ENCODE results near the gene SUCO.

The SUCO gene

GRCh38 chr1:172536256-172536655 lies 3.3 kb downstream of the SUCO start:
- H3K4me1 ChIP-seq (ENCODE audit: control insufficient read depth, insufficient read depth, low read length, poor library complexity, severe bottlenecking) = peaks cover 10% of the 10 kb centered on the region
- H3K9me3 ChIP-seq (ENCODE audit: control insufficient read depth, low read length) = no peaks in the 10 kb centered on the region
- no peak overlapping the region for H3K27ac ChIP-seq (ENCODE audit: insufficient read depth, low read length, poor library complexity, severe bottlenecking)
- no peaks in the 10 kb centered on the region for H3K36me3 ChIP-seq (ENCODE audit: control insufficient read depth, insufficient read depth, low read length)
- H3K27me3 ChIP-seq (replicated peaks; ENCODE audit: control insufficient read depth, insufficient read depth, low read length, poor library complexity, severe bottlenecking) = no peaks in the 10 kb centered on the region
- H3K4me3 ChIP-seq (ENCODE audit: insufficient read depth, low read depth, low read length, poor library complexity, severe bottlenecking) = no peak overlapping the region
- DNase-seq = no peak

DNA sequence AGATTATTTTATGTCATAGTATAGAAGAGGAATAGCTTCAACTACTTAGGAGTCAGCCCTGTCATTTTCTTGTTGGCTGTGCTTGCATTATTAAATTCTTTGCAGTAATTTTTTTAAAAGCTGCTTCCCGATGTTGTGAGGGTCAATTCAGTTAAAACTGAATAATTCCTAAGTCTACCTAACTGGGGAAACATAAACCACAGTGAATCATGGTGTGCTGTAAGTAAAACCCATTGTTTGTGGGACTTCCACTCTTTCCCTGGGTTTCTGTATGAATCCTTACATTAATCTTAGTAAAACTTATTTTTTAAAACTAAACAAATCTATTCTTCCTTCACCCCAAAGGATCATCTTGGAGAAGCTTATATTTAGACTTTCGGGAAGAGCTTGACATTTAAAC lies 4.4 kb downstream of the SUCO start:
- Histone ChIP-seq H3K36me3 (ENCODE audit: control insufficient read depth, insufficient read depth, low read length) (no peaks in the 10 kb centered on the region), H3K9me3 (ENCODE audit: control insufficient read depth, low read length) (no peaks in the 10 kb centered on the region), H3K27ac (ENCODE audit: insufficient read depth, low read length, poor library complexity, severe bottlenecking) (no peak overlapping the region), H3K4me1 (ENCODE audit: control insufficient read depth, insufficient read depth, low read length, poor library complexity, severe bottlenecking) (peaks cover 6% of the 10 kb centered on the region), H3K27me3 (replicated peaks; ENCODE audit: control insufficient read depth, insufficient read depth, low read length, poor library complexity, severe bottlenecking) (no peaks in the 10 kb centered on the region), H3K4me3 (ENCODE audit: insufficient read depth, low read depth, low read length, poor library complexity, severe bottlenecking) (no peak overlapping the region)
- no peak for DNase-seq

- no peak for DNase-seq
- Histone ChIP-seq H3K27me3 (replicated peaks; ENCODE audit: control insufficient read depth, insufficient read depth, low read length, poor library complexity, severe bottlenecking) (no peaks in the 10 kb centered on the region), H3K27ac (ENCODE audit: insufficient read depth, low read length, poor library complexity, severe bottlenecking) (no peak overlapping the region), H3K9me3 (ENCODE audit: control insufficient read depth, low read length) (no peaks in the 10 kb centered on the region), H3K36me3 (ENCODE audit: control insufficient read depth, insufficient read depth, low read length) (no peaks in the 10 kb centered on the region), H3K4me3 (ENCODE audit: insufficient read depth, low read depth, low read length, poor library complexity, severe bottlenecking) (no peak overlapping the region), H3K4me1 (ENCODE audit: control insufficient read depth, insufficient read depth, low read length, poor library complexity, severe bottlenecking) (peaks cover 6% of the 10 kb centered on the region)
Measured at GRCh38 chr1:172537827-172538391, 5.0 kb downstream of the SUCO start.

- no peak for DNase-seq
- Histone ChIP-seq H3K4me3 (ENCODE audit: insufficient read depth, low read depth, low read length, poor library complexity, severe bottlenecking) (no peak overlapping the region), H3K27ac (ENCODE audit: insufficient read depth, low read length, poor library complexity, severe bottlenecking) (no peak overlapping the region), H3K36me3 (ENCODE audit: control insufficient read depth, insufficient read depth, low read length) (no peaks in the 10 kb centered on the region), H3K4me1 (ENCODE audit: control insufficient read depth, insufficient read depth, low read length, poor library complexity, severe bottlenecking) (no peaks in the 10 kb centered on the region), H3K27me3 (replicated peaks; ENCODE audit: control insufficient read depth, insufficient read depth, low read length, poor library complexity, severe bottlenecking) (no peaks in the 10 kb centered on the region), H3K9me3 (ENCODE audit: control insufficient read depth, low read length) (no peaks in the 10 kb centered on the region)
Measured at GRCh38 chr1:172540635-172541034, 7.7 kb downstream of the SUCO start.

DNA sequence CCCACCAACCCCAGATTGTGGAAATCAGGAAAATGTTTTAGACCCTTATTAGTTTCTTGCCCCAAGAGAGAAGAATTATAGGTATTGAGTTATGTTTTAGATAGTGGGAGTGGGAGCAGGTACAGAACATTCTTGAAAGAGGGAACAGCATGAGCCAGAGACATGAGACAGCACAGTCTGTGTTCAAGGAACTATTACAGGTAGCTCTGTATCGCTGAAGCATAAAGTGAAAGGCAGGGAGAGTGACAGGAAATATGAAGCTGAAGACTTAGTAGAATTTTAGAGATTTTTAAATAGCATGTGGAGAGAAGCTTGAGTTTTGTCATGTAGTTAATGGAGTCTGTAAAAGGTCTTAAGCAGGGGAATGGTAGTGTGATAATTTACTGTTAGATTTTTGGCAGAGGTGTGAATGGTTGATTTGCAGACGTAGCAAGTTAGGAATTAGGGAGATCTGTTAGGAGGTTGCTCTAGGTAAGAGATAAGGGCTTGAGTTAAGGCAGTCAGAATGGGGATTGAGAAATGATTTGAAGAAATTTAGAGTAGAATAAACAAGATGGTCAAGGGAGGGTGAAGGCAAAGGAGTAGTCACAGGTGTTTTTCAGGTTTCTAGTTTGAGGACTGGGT lies 11.6 kb downstream of the SUCO start:
- H3K27ac ChIP-seq (ENCODE audit: insufficient read depth, low read length, poor library complexity, severe bottlenecking) = no peak overlapping the region
- H3K36me3 ChIP-seq (ENCODE audit: control insufficient read depth, insufficient read depth, low read length) = no peaks in the 10 kb centered on the region
- no peaks in the 10 kb centered on the region for H3K27me3 ChIP-seq (replicated peaks; ENCODE audit: control insufficient read depth, insufficient read depth, low read length, poor library complexity, severe bottlenecking)
- H3K9me3 ChIP-seq (ENCODE audit: control insufficient read depth, low read length) = no peaks in the 10 kb centered on the region
- H3K4me3 ChIP-seq (ENCODE audit: insufficient read depth, low read depth, low read length, poor library complexity, severe bottlenecking) = no peak overlapping the region
- H3K4me1 ChIP-seq (ENCODE audit: control insufficient read depth, insufficient read depth, low read length, poor library complexity, severe bottlenecking) = no peaks in the 10 kb centered on the region
- DNase-seq = no peak

DNA sequence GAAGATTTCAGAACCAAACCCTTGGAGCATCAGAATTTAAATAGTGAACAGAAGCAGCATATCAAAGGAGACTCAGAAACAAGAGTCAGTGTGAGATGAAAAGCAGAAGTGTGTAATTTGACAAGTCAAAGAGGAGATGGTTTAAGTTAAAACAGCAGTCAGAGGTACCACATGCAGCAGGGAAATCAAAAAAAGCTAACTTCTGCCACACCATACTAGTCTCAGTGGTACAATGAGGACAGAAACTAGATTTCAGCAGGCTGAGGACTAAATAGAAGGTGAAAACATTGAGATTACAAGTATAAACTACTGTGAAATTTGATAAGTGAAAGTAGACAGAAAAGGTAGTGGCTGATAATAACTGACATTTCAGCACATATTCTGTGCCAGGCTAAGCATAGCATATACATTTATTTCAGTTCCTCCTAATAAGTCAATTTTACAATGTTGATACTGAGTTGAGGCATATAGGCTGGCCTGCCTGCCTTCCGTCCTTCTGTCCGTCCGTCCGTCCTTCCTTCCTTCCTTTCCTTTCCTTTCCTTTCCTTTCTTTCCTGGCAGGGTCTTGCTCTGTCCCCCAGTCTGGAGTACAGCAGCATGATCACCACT lies 12.6 kb downstream of the SUCO start:
- no peak overlapping the region for H3K27ac ChIP-seq (ENCODE audit: insufficient read depth, low read length, poor library complexity, severe bottlenecking)
- H3K36me3 ChIP-seq (ENCODE audit: control insufficient read depth, insufficient read depth, low read length) = no peaks in the 10 kb centered on the region
- H3K9me3 ChIP-seq (ENCODE audit: control insufficient read depth, low read length) = no peaks in the 10 kb centered on the region
- DNase-seq = no peak
- no peaks in the 10 kb centered on the region for H3K27me3 ChIP-seq (replicated peaks; ENCODE audit: control insufficient read depth, insufficient read depth, low read length, poor library complexity, severe bottlenecking)
- H3K4me1 ChIP-seq (ENCODE audit: control insufficient read depth, insufficient read depth, low read length, poor library complexity, severe bottlenecking) = no peaks in the 10 kb centered on the region
- no peak overlapping the region for H3K4me3 ChIP-seq (ENCODE audit: insufficient read depth, low read depth, low read length, poor library complexity, severe bottlenecking)

DNA sequence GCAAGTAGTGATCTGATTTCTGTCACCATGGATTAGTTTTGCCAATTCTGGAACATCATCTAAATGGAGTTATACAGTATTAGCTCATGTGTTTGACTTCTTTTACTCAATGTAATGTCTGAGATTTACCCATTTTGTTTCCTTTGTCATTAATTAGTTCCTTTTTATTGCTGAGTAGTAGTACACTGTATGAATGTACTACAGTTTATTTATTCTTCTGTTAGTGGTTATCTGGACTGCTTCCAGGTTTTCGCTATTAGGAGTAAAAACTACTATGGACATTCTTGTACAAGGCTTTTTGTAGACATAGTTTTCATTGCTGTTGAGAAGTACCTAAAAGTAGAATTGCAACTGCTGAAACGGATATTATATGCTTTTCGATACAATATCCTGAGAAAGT lies 14.1 kb downstream of the SUCO start:
- no peaks in the 10 kb centered on the region for H3K27me3 ChIP-seq (replicated peaks; ENCODE audit: control insufficient read depth, insufficient read depth, low read length, poor library complexity, severe bottlenecking)
- no peaks in the 10 kb centered on the region for H3K4me1 ChIP-seq (ENCODE audit: control insufficient read depth, insufficient read depth, low read length, poor library complexity, severe bottlenecking)
- H3K9me3 ChIP-seq (ENCODE audit: control insufficient read depth, low read length) = no peaks in the 10 kb centered on the region
- H3K27ac ChIP-seq (ENCODE audit: insufficient read depth, low read length, poor library complexity, severe bottlenecking) = no peak overlapping the region
- H3K4me3 ChIP-seq (ENCODE audit: insufficient read depth, low read depth, low read length, poor library complexity, severe bottlenecking) = no peak overlapping the region
- no peak for DNase-seq
- no peaks in the 10 kb centered on the region for H3K36me3 ChIP-seq (ENCODE audit: control insufficient read depth, insufficient read depth, low read length)

GRCh38 chr1:172549621-172550280 lies 16.8 kb downstream of the SUCO start:
- H3K27ac ChIP-seq (ENCODE audit: insufficient read depth, low read length, poor library complexity, severe bottlenecking) = no peak overlapping the region
- H3K9me3 ChIP-seq (ENCODE audit: control insufficient read depth, low read length) = no peaks in the 10 kb centered on the region
- no peaks in the 10 kb centered on the region for H3K36me3 ChIP-seq (ENCODE audit: control insufficient read depth, insufficient read depth, low read length)
- no peaks in the 10 kb centered on the region for H3K27me3 ChIP-seq (replicated peaks; ENCODE audit: control insufficient read depth, insufficient read depth, low read length, poor library complexity, severe bottlenecking)
- H3K4me3 ChIP-seq (ENCODE audit: insufficient read depth, low read depth, low read length, poor library complexity, severe bottlenecking) = no peak overlapping the region
- DNase-seq = no peak
- H3K4me1 ChIP-seq (ENCODE audit: control insufficient read depth, insufficient read depth, low read length, poor library complexity, severe bottlenecking) = no peaks in the 10 kb centered on the region

DNA sequence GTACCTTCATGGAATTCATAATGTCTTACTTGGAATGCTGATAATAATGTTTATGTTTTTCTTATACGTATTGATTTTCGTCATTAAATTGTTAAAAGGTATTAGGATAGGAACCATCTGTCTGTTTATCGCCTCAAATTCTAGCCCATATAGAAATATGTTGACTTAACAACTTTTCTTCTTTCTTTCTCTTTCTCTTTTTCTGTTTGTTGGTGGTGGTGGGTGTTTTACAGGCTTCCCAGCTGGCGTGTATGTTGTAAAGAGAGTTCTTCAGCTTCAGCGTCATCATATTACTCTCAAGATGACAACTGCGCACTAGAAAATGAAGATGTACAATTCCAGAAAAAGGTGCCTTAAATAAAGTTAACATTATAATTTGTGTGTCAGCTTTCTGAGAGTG lies 18.3 kb downstream of the SUCO start:
- no peak overlapping the region for H3K27ac ChIP-seq (ENCODE audit: insufficient read depth, low read length, poor library complexity, severe bottlenecking)
- DNase-seq = no peak
- H3K9me3 ChIP-seq (ENCODE audit: control insufficient read depth, low read length) = no peaks in the 10 kb centered on the region
- H3K4me1 ChIP-seq (ENCODE audit: control insufficient read depth, insufficient read depth, low read length, poor library complexity, severe bottlenecking) = no peaks in the 10 kb centered on the region
- H3K4me3 ChIP-seq (ENCODE audit: insufficient read depth, low read depth, low read length, poor library complexity, severe bottlenecking) = no peak overlapping the region
- no peaks in the 10 kb centered on the region for H3K36me3 ChIP-seq (ENCODE audit: control insufficient read depth, insufficient read depth, low read length)
- H3K27me3 ChIP-seq (replicated peaks; ENCODE audit: control insufficient read depth, insufficient read depth, low read length, poor library complexity, severe bottlenecking) = no peaks in the 10 kb centered on the region

DNA sequence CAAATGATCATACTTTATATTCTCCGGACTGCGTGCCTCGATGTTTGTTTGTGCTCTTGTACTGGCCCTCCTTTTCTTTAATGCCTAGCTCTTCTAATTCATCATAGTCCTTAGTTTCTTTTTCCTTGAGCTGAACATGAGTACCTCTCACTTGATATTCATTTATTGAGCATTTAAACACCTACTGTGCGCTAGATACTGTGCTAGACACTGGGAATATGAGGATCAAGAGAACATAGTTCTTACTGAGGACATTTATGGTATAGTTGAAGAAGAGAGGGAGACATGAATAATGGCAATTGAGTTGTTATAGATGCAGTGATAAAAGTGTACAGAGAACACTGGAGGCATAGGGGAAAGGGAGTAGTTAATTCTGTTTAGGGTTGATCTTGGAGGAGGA lies 22.0 kb downstream of the SUCO start:
- Histone ChIP-seq H3K27ac (ENCODE audit: insufficient read depth, low read length, poor library complexity, severe bottlenecking) (no peak overlapping the region), H3K4me1 (ENCODE audit: control insufficient read depth, insufficient read depth, low read length, poor library complexity, severe bottlenecking) (no peaks in the 10 kb centered on the region), H3K36me3 (ENCODE audit: control insufficient read depth, insufficient read depth, low read length) (peaks cover 16% of the 10 kb centered on the region), H3K9me3 (ENCODE audit: control insufficient read depth, low read length) (no peaks in the 10 kb centered on the region), H3K4me3 (ENCODE audit: insufficient read depth, low read depth, low read length, poor library complexity, severe bottlenecking) (no peak overlapping the region), H3K27me3 (replicated peaks; ENCODE audit: control insufficient read depth, insufficient read depth, low read length, poor library complexity, severe bottlenecking) (no peaks in the 10 kb centered on the region)
- no peak for DNase-seq

Measured in effector memory CD4-positive, alpha-beta T cell (primary cell).